Endothelial cell of umbilical vein (primary cell): ENCODE measurements around the gene PSTPIP1. TPM values are rescaled to one million over a fixed set of nuclear protein-coding genes. Genes with fewer than 3 reads are reported as not detected.

ENCODE experiments used
- BruUV-seq: library from RNA; stranded (reverse); fragments of 400-500 nt; replicated peaks from 2 replicates; lab custom pipeline; 2021; lab: Mats Ljungman, UMichigan
- CTCF ChIA-PET: fragments of 300-600, 350-600 bp; sonication (Branson Sonifier 250); formaldehyde crosslinking; loops from one replicate; lab custom pipeline; 2021; ENCODE audit warnings: antibody characterized with exemption, inconsistent platforms; lab: Charles Lee
- POLR2A ChIA-PET: fragments of 300-600, 350-600 bp; sonication (Branson Sonifier 250); formaldehyde crosslinking; loops from one replicate; lab custom pipeline; 2021; ENCODE audit warnings: antibody characterized with exemption, inconsistent platforms; lab: Charles Lee
- DNase-seq: peaks from one replicate; pipeline ENCODE4 v3.0.0-alpha.2; 2011; ENCODE audit warnings: low read depth, low spot score
- FAIRE-seq: peaks from 2 replicates; lab custom pipeline; 2011; peaks lifted over from hg19 to GRCh38; lab: Jason Lieb, UNC
- H2AFZ ChIP-seq: 2 replicates; pipeline ENCODE4 v1.6.0; 2012; ENCODE audit warnings: low read depth, low read length, control low read depth, inconsistent platforms
- H3K27ac ChIP-seq: 2 replicates; pipeline ENCODE4 v1.5.1; 2011; ENCODE audit warnings: low read depth, mild to moderate bottlenecking, control low read depth, low read length, moderate library complexity; ENCODE audit not compliant: insufficient read depth
- H3K27me3 ChIP-seq, 2 experiments: 2 replicates each; pipeline versions ENCODE4 v1.6.0 to v1.6.1; 2011; ENCODE audit warnings: low read length in 2 of 2, mixed read lengths in 1 of 2; ENCODE audit not compliant: control insufficient read depth in 2 of 2, insufficient read depth in 2 of 2
- H3K36me3 ChIP-seq, 2 experiments: 2 replicates in 1 of 2; 3 replicates in 1 of 2; pipeline ENCODE4 v1.5.1; 2011; ENCODE audit warnings: low read length in 2 of 2, mild to moderate bottlenecking in 1 of 2, moderate library complexity in 1 of 2; ENCODE audit not compliant: control insufficient read depth in 2 of 2, insufficient read depth in 2 of 2; ENCODE audit errors: extremely low read depth in 1 of 2
- H3K4me1 ChIP-seq: 3 replicates; pipeline ENCODE4 v1.5.1; 2011; ENCODE audit warnings: mild to moderate bottlenecking, low read length; ENCODE audit not compliant: control insufficient read depth, insufficient read depth; ENCODE audit errors: extremely low read depth
- H3K4me2 ChIP-seq: 2 replicates; pipeline ENCODE4 v1.6.1; 2011; ENCODE audit warnings: low read length, control low read depth, mixed read lengths; ENCODE audit not compliant: insufficient read depth
- H3K4me3 ChIP-seq, 3 experiments: fragments of 200-600 bp in 1 of 3; sonication (generic), shearing (Covaris generic) in 1 of 3; replicated peaks in 1 of 3; 2 replicates each; pipeline ENCODE4 v1.5.1; 2011 to 2016; ENCODE audit warnings: control low read depth in 3 of 3, low read length in 3 of 3, mild to moderate bottlenecking in 2 of 3, inconsistent platforms in 1 of 3, low read depth in 1 of 3, moderate library complexity in 1 of 3; ENCODE audit not compliant: insufficient read depth in 1 of 3
- H3K79me2 ChIP-seq: 2 replicates; pipeline ENCODE4 v1.6.0; 2012; ENCODE audit warnings: low read length, inconsistent platforms; ENCODE audit not compliant: control insufficient read depth, insufficient read depth
- H3K9ac ChIP-seq: replicated peaks from 2 replicates; pipeline ENCODE3; 2011; ENCODE audit warnings: low read length, control low read depth; ENCODE audit not compliant: insufficient read depth; ENCODE audit errors: extremely low read depth
- H3K9me1 ChIP-seq: replicated peaks from 3 replicates; pipeline ENCODE4 v1.6.0; 2011; ENCODE audit warnings: mild to moderate bottlenecking, low read length; ENCODE audit not compliant: control insufficient read depth, insufficient read depth; ENCODE audit errors: extremely low read depth
- H3K9me3 ChIP-seq: replicated peaks from 2 replicates; pipeline ENCODE4 v1.5.1; 2012; ENCODE audit warnings: low read length, inconsistent platforms; ENCODE audit not compliant: control insufficient read depth, insufficient read depth
- H4K20me1 ChIP-seq: replicated peaks from 2 replicates; pipeline ENCODE3; 2011; ENCODE audit warnings: mild to moderate bottlenecking, low read length; ENCODE audit not compliant: control insufficient read depth, insufficient read depth; ENCODE audit errors: extremely low read depth
- CTCF ChIP-seq, 2 donors: IDR thresholded peaks; 1 replicate in 1 of 2; 2 replicates in 1 of 2; pipeline ENCODE4 v1.5.1; 2011; ENCODE audit warnings: low read length in 2 of 2, mild to moderate bottlenecking in 2 of 2, moderate library complexity in 2 of 2, control low read depth in 1 of 2, inconsistent platforms in 1 of 2, low read depth in 1 of 2; ENCODE audit not compliant: insufficient read depth in 1 of 2; ENCODE audit errors: extremely low read depth in 1 of 2
- EZH2 ChIP-seq: IDR thresholded peaks from 2 replicates; pipeline ENCODE4 v1.6.1; 2012; ENCODE audit warnings: borderline replicate concordance, low read depth, mild to moderate bottlenecking, moderate library complexity, low read length, inconsistent platforms; ENCODE audit not compliant: severe bottlenecking
- FOS ChIP-seq: IDR thresholded peaks from 2 replicates; pipeline ENCODE4 v1.6.1; 2011; ENCODE audit warnings: mild to moderate bottlenecking, low read length, moderate library complexity, borderline replicate concordance; ENCODE audit not compliant: insufficient read depth
- GATA2 ChIP-seq: IDR thresholded peaks from 2 replicates; pipeline ENCODE4 v1.7.0; 2011; ENCODE audit warnings: low read depth, mild to moderate bottlenecking, moderate library complexity, mixed read lengths, low read length; ENCODE audit not compliant: insufficient read length, insufficient read depth
- JUN ChIP-seq: IDR thresholded peaks from 2 replicates; pipeline ENCODE4 v1.6.1; 2011; ENCODE audit warnings: borderline replicate concordance, low read depth; ENCODE audit not compliant: insufficient read length, insufficient read depth
- MAX ChIP-seq: IDR thresholded peaks from 2 replicates; pipeline ENCODE4 v1.6.1; 2011; ENCODE audit not compliant: insufficient read depth, insufficient read length
- MYC ChIP-seq: IDR thresholded peaks from one replicate; pipeline ENCODE4 v1.6.1; 2011; ENCODE audit warnings: mild to moderate bottlenecking, low read depth, low read length
- POLR2A ChIP-seq: IDR thresholded peaks from 2 replicates; pipeline ENCODE4 v1.6.1; 2012; ENCODE audit warnings: low read depth, mild to moderate bottlenecking, control low read depth, low read length
- POLR2AphosphoS5 ChIP-seq: IDR thresholded peaks from 2 replicates; pipeline ENCODE4 v1.6.1; 2012; ENCODE audit warnings: low read depth, mild to moderate bottlenecking, control low read depth, low read length, moderate library complexity; ENCODE audit not compliant: insufficient read depth
- dilution Hi-C: fragments of 300-500 bp; cut with MboI; formaldehyde crosslinking; loops from one replicate; pipeline ENCODE4 v1.15.0; 2019; ENCODE audit warnings: low sequenced_read_pairs; ENCODE audit not compliant: extremely low pct_ligation_motif_present
- intact Hi-C: fragments of 100-400 bp; cut with micrococcal nuclease; formaldehyde crosslinking; loops from one replicate; pipeline ENCODE4 v1.10.0; 2022
- polyA plus RNA-seq, 4 experiments: library from polyadenylated mRNA; depleted of rRNA in 3 of 4; stranded (reverse) in 3 of 4; unstranded in 1 of 4; fragments of >200 nt; gene quantifications; 2 replicates each; pipeline versions ENCODE4 v1.2.1 to v1.2.3, GENCODE V29; 2011 to 2012; ENCODE audit warnings: missing spikeins in 1 of 4
- total RNA-seq: library from RNA; stranded (reverse); gene quantifications from 2 replicates; pipeline ENCODE4 v1.2.3, GENCODE V29; 2021

PSTPIP1 gene
- total and polyA plus RNA-seq, 2 donors (not counting 3 experiments of a cell fraction or from before 2014, with no cell fraction given), result not detected

GRCh38 chr15:76987896-76988860, 6.7 kb upstream of the PSTPIP1 start:
- intact Hi-C loops (no loop called here), dilution Hi-C loops (no loop called here)
- POLR2A ChIA-PET, result no interaction called here
- Histone ChIP-seq H3K4me1 (no peaks in the 10 kb centered on the region), H3K79me2 (no peaks in the 10 kb centered on the region), H3K9me3 (no peaks in the 10 kb centered on the region), H3K27ac (no peak overlapping the region), H3K4me2 (no peak overlapping the region), H3K9ac (no peak overlapping the region), H2AFZ (peak overlapping the region; percentile 19), H3K9me1 (no peaks in the 10 kb centered on the region), H4K20me1 (no peaks in the 10 kb centered on the region), H3K4me3 (no peak overlapping the region), H3K27me3 (peaks cover 0 to 2% of the 10 kb centered on the region in 2 experiments), H3K36me3 (no peaks in the 10 kb centered on the region)
- CTCF ChIA-PET, result interaction anchor here (0.7 to 1.7 kb wide), 4 partner anchors 9 to 120 kb away, joined by 3 to 9 read pairs (median 4); no protein-coding TSS in a partner anchor
- TF ChIP-seq CTCF (IDR thresholded peaks at IDR 0.05; ENCODE audit: extremely low read depth in 1 of 2, insufficient read depth in 1 of 2, low read depth in 1 of 2, low read length in 2 of 2) (no peak), EZH2 (no peak), FOS (no peak), POLR2A (no peak), MYC (no peak), JUN (no peak), MAX (no peak), GATA2 (no peak), POLR2AphosphoS5 (no peak)
- DNase-seq, result no peak
- BruUV-seq, result no TSS peak
- no peak for FAIRE-seq
